DND-41 (cell line): Measurements from ENCODE around the gene MFRP.

Experiments
- ATAC-seq: fragments of 200-7000 bp; cut with Tn5 transposase; 3 replicates; pipeline ENCODE4 v1.9.1; 2021; ENCODE audit warnings: low read depth; ENCODE audit not compliant: insufficient read depth
- DNase-seq: peaks from one replicate; pipeline ENCODE4 v3.0.0-alpha.2; 2020
- H2AFZ ChIP-seq: 2 replicates; pipeline ENCODE4 v1.6.0; 2012; ENCODE audit warnings: low read depth, low read length
- H3K27ac ChIP-seq: 2 replicates; pipeline ENCODE4 v1.5.1; 2012; ENCODE audit warnings: low read length, inconsistent platforms
- H3K27me3 ChIP-seq: fragments of 200-600 bp; sonication (generic); 2 replicates; pipeline ENCODE4 v1.6.0; 2012; ENCODE audit warnings: low read length, mild to moderate bottlenecking, inconsistent platforms; ENCODE audit not compliant: insufficient read depth, poor library complexity
- H3K36me3 ChIP-seq: 2 replicates; pipeline ENCODE4 v1.5.1; 2012; ENCODE audit warnings: low read length, inconsistent platforms; ENCODE audit not compliant: insufficient read depth
- H3K4me1 ChIP-seq: 2 replicates; pipeline ENCODE4 v1.5.1; 2012; ENCODE audit warnings: mild to moderate bottlenecking, low read length; ENCODE audit not compliant: insufficient read depth
- H3K4me2 ChIP-seq: 2 replicates; pipeline ENCODE4 v1.6.0; 2012; ENCODE audit warnings: mild to moderate bottlenecking, moderate library complexity, low read length, inconsistent platforms; ENCODE audit not compliant: insufficient read depth
- H3K4me3 ChIP-seq, 2 experiments: fragments of 200-600 bp in 1 of 2; shearing (Covaris generic) in 1 of 2; 2 replicates each; pipeline ENCODE4 v1.5.1; 2012 to 2016; ENCODE audit warnings: inconsistent platforms in 2 of 2, low read length in 2 of 2, mild to moderate bottlenecking in 2 of 2, low read depth in 1 of 2, moderate library complexity in 1 of 2
- H3K79me2 ChIP-seq: 2 replicates; pipeline ENCODE4 v1.6.0; 2012; ENCODE audit warnings: low read length, inconsistent platforms; ENCODE audit not compliant: insufficient read depth
- H3K9ac ChIP-seq: 2 replicates; pipeline ENCODE4 v1.6.0; 2012; ENCODE audit warnings: low read depth, mild to moderate bottlenecking, inconsistent platforms, low read length, moderate library complexity
- H3K9me3 ChIP-seq: 2 replicates; pipeline ENCODE4 v1.5.1; 2012; ENCODE audit warnings: low read length, moderate library complexity, mild to moderate bottlenecking, inconsistent platforms; ENCODE audit not compliant: insufficient read depth, severe bottlenecking
- H4K20me1 ChIP-seq: 2 replicates; pipeline ENCODE4 v1.6.0; 2012; ENCODE audit warnings: low read length; ENCODE audit not compliant: insufficient read depth
- CTCF ChIP-seq: IDR thresholded peaks from 2 replicates; pipeline ENCODE4 v1.5.1; 2012; ENCODE audit warnings: borderline replicate concordance, low read length, moderate library complexity, mild to moderate bottlenecking; ENCODE audit not compliant: poor library complexity, severe bottlenecking; ENCODE audit errors: extremely low read depth
- EZH2 ChIP-seq: IDR thresholded peaks from 3 replicates; pipeline ENCODE4 v1.6.1; 2012; ENCODE audit warnings: borderline replicate concordance, low read depth, mild to moderate bottlenecking, moderate library complexity, low read length, inconsistent platforms; ENCODE audit not compliant: severe bottlenecking

The MFRP gene

GRCh38 chr11:119359365-119360214 lies 13.1 kb upstream of the MFRP start:
- Histone ChIP-seq H3K27ac (no peak overlapping the region), H3K27me3 (peaks cover 38% of the 10 kb centered on the region), H4K20me1 (peaks cover 4% of the 10 kb centered on the region; the same call in 1 of the 2 replicates), H3K36me3 (no peaks in the 10 kb centered on the region), H3K4me2 (no peak overlapping the region), H2AFZ (no peak overlapping the region), H3K79me2 (no peaks in the 10 kb centered on the region), H3K9me3 (no peaks in the 10 kb centered on the region), H3K4me3 (no peak overlapping the region), H3K9ac (no peak overlapping the region), H3K4me1 (peaks cover 8% of the 10 kb centered on the region; the same call in 1 of the 2 replicates)
- TF ChIP-seq CTCF (no peak), EZH2 (no peak)
- ATAC-seq (no peak), DNase-seq (no peak)

DNA sequence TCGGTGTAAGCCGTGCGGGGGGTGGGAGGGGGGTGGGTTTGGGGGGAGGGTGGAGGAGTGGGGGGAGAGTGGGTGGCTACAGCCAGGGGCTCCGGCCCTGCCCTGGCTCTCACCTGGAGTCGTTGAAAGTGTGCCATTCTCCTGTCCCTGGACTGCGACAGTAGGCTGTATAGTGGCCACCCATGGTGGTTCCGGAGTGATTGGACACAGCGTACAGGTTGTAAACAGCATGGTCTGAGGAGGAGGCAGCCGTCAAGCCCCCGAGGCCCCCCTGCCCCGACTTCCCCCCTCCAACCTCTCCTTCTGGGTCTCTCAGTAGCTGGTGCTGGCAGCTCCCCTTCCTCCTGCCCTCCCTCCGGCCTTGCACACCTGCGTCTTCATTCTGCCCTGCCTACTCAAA lies 10.6 kb upstream of the MFRP start:
- Histone ChIP-seq H3K27ac (no peak overlapping the region), H3K36me3 (no peaks in the 10 kb centered on the region), H3K9ac (no peak overlapping the region), H2AFZ (no peak overlapping the region), H3K27me3 (peaks cover 40% of the 10 kb centered on the region), H3K4me1 (peaks cover 8% of the 10 kb centered on the region; the same call in 1 of the 2 replicates), H3K4me3 (no peak overlapping the region), H3K79me2 (no peaks in the 10 kb centered on the region), H4K20me1 (peaks cover 4% of the 10 kb centered on the region; the same call in 1 of the 2 replicates), H3K4me2 (peak overlapping the region; percentile 83), H3K9me3 (no peaks in the 10 kb centered on the region)
- peak; percentile 4; the same call in 1 of the 3 replicates for ATAC-seq
- DNase-seq = no peak
- no peak for TF ChIP-seq CTCF

- no peaks in the 10 kb centered on the region for H3K36me3 ChIP-seq
- H3K9ac ChIP-seq = peak overlapping the region; percentile 52
Measured at GRCh38 chr11:119356349-119357031, 10.0 kb upstream of the MFRP start.

More at GRCh38 chr11:119356349-119357031, 10.0 kb upstream of the MFRP start:
- Histone ChIP-seq H3K4me1 (peaks cover 8% of the 10 kb centered on the region; the same call in 1 of the 2 replicates), H3K27me3 (peaks cover 40% of the 10 kb centered on the region), H3K4me3 (peak overlapping the region in 1 of 2 experiments; percentile 57; a peak in 3 of 4 replicates), H3K9me3 (no peaks in the 10 kb centered on the region), H4K20me1 (peaks cover 4% of the 10 kb centered on the region; the same call in 1 of the 2 replicates), H2AFZ (peak overlapping the region; percentile 85), H3K27ac (no peak overlapping the region; the same call in 1 of the 2 replicates), H3K79me2 (no peaks in the 10 kb centered on the region), H3K4me2 (peak overlapping the region; percentile 83)
- DNase-seq = peak; percentile 68
- TF ChIP-seq CTCF (peak; percentile 85), EZH2 (peak; percentile 85)
- peak; percentile 86 for ATAC-seq
